RWPE2 (cell line): ENCODE measurements around the gene DOK1.
A peak's percentile ranks its signal among the peaks of the same experiment; 100 is the strongest.

Source experiments
- ATAC-seq: fragments of 200-7000 bp; cut with Tn5 transposase; 3 replicates; pipeline ENCODE4 v1.9.1; 2021; ENCODE audit warnings: low read depth
- DNase-seq: peaks from one replicate; pipeline ENCODE4 v3.0.0-alpha.2; 2020; ENCODE audit warnings: low spot score
- H3K27ac ChIP-seq: fragments of 450-650 bp; 2 replicates; pipeline ENCODE4 v1.5.1; 2017; ENCODE audit warnings: mild to moderate bottlenecking; ENCODE audit not compliant: poor library complexity, severe bottlenecking
- H3K27me3 ChIP-seq: fragments of 250-450 bp; sonication (Bioruptor Pico); 2 replicates; pipeline ENCODE4 v1.5.1; 2021; ENCODE audit warnings: mild to moderate bottlenecking, moderate library complexity; ENCODE audit not compliant: insufficient read depth, poor library complexity, severe bottlenecking
- H3K36me3 ChIP-seq: fragments of 250-450 bp; sonication (Bioruptor Pico); 2 replicates; pipeline ENCODE4 v1.5.1; 2020; ENCODE audit warnings: low read depth, mild to moderate bottlenecking, moderate library complexity
- H3K4me1 ChIP-seq: fragments of 250-450 bp; sonication (Bioruptor Pico); 2 replicates; pipeline ENCODE4 v1.5.1; 2021; ENCODE audit warnings: mild to moderate bottlenecking, moderate library complexity; ENCODE audit not compliant: insufficient read depth, poor library complexity, severe bottlenecking
- H3K4me3 ChIP-seq: fragments of 250-450 bp; sonication (Bioruptor Pico); 2 replicates; pipeline ENCODE4 v1.5.1; 2021; ENCODE audit warnings: mild to moderate bottlenecking, moderate library complexity; ENCODE audit not compliant: severe bottlenecking
- H3K9me3 ChIP-seq: fragments of 250-450 bp; sonication (Bioruptor Pico); 2 replicates; pipeline ENCODE4 v1.5.1; 2021; ENCODE audit warnings: mild to moderate bottlenecking, moderate library complexity; ENCODE audit not compliant: severe bottlenecking
- CTCF ChIP-seq: fragments of 450-650 bp; IDR thresholded peaks from one replicate; pipeline ENCODE4 v1.5.1; 2017; ENCODE audit warnings: mild to moderate bottlenecking, moderate library complexity; ENCODE audit not compliant: poor library complexity, severe bottlenecking

The DOK1 gene

GRCh38 chr2:74535440-74535965 is 19.0 kb upstream of the DOK1 start:
- no peak overlapping the region for H3K27ac ChIP-seq
- peaks cover 7% of the 10 kb centered on the region for H3K4me1 ChIP-seq
- H3K27me3 ChIP-seq = no peaks in the 10 kb centered on the region
- no peak overlapping the region for H3K4me3 ChIP-seq
- H3K9me3 ChIP-seq = no peaks in the 10 kb centered on the region
- H3K36me3 ChIP-seq = peaks cover 11% of the 10 kb centered on the region; the same call in 1 of the 2 replicates
- TF ChIP-seq CTCF = no peak
- ATAC-seq (no peak), DNase-seq (no peak)

GRCh38 chr2:74536166-74536950 is 18.2 kb upstream of the DOK1 start:
- Histone ChIP-seq H3K4me1 (peaks cover 7% of the 10 kb centered on the region), H3K36me3 (peaks cover 11% of the 10 kb centered on the region; the same call in 1 of the 2 replicates), H3K27me3 (no peaks in the 10 kb centered on the region), H3K4me3 (no peak overlapping the region), H3K9me3 (no peaks in the 10 kb centered on the region), H3K27ac (no peak overlapping the region)
- ATAC-seq (no peak), DNase-seq (no peak)
- TF ChIP-seq CTCF = no peak

GRCh38 chr2:74537140-74537539 is 17.4 kb upstream of the DOK1 start:
- peaks cover 7% of the 10 kb centered on the region for H3K4me1 ChIP-seq
- H3K36me3 ChIP-seq = peaks cover 8% of the 10 kb centered on the region; the same call in 1 of the 2 replicates
- no peak for TF ChIP-seq CTCF
- no peaks in the 10 kb centered on the region for H3K27me3 ChIP-seq
- H3K27ac ChIP-seq = no peak overlapping the region
- ATAC-seq (peak; percentile 53), DNase-seq (no peak)
- H3K4me3 ChIP-seq = no peak overlapping the region
- no peaks in the 10 kb centered on the region for H3K9me3 ChIP-seq

GRCh38 chr2:74538881-74539339 is 15.6 kb upstream of the DOK1 start:
- DNase-seq (no peak), ATAC-seq (no peak)
- peaks cover 7% of the 10 kb centered on the region for H3K4me1 ChIP-seq
- H3K36me3 ChIP-seq = no peaks in the 10 kb centered on the region
- no peaks in the 10 kb centered on the region for H3K27me3 ChIP-seq
- no peak overlapping the region for H3K27ac ChIP-seq
- no peak for TF ChIP-seq CTCF
- H3K9me3 ChIP-seq = no peaks in the 10 kb centered on the region
- H3K4me3 ChIP-seq = no peak overlapping the region

GRCh38 chr2:74540291-74540690 is 14.2 kb upstream of the DOK1 start:
- H3K9me3 ChIP-seq = no peaks in the 10 kb centered on the region
- ATAC-seq (no peak), DNase-seq (no peak)
- H3K4me1 ChIP-seq = peaks cover 7% of the 10 kb centered on the region
- no peak overlapping the region for H3K4me3 ChIP-seq
- no peaks in the 10 kb centered on the region for H3K36me3 ChIP-seq
- H3K27me3 ChIP-seq = no peaks in the 10 kb centered on the region
- no peak for TF ChIP-seq CTCF
- H3K27ac ChIP-seq = no peak overlapping the region
